HepG2 (cell line): ENCODE results near the gene PDGFD. TPM values are rescaled to one million over a fixed set of nuclear protein-coding genes. Genes with fewer than 3 reads are reported as not detected.

ENCODE experiments used
- ATAC-seq: fragments of 200-7000 bp; cut with Tn5 transposase; 3 replicates; pipeline ENCODE4 v1.9.1; 2020; ENCODE audit warnings: mild to moderate bottlenecking, moderate library complexity
- BruUV-seq: library from RNA; stranded (reverse); fragments of 400-500 nt; replicated peaks from 2 replicates; lab custom pipeline; 2021; lab: Mats Ljungman, UMichigan
- CTCF ChIA-PET: fragments of 300-600 bp; formaldehyde crosslinking; extraction: SDS; loops from one replicate; lab custom pipeline; 2021; ENCODE audit warnings: low total read pairs, inconsistent platforms, low intra/inter-chr PET ratio; lab: Yijun Ruan, JAX
- POLR2A ChIA-PET: fragments of 350-600 bp; sonication (Branson Sonifier 250); formaldehyde crosslinking; loops from one replicate; lab custom pipeline; 2020; ENCODE audit warnings: antibody characterized with exemption, inconsistent platforms; lab: Yijun Ruan, JAX
- DNase-seq: peaks from one replicate; pipeline ENCODE4 v3.0.0-alpha.2; 2015; ENCODE audit warnings: low spot score
- FAIRE-seq: peaks from 3 replicates; lab custom pipeline; 2011; peaks lifted over from hg19 to GRCh38; lab: Jason Lieb, UNC
- H2AFZ ChIP-seq: one replicate; pipeline ENCODE4 v1.6.1; 2011; ENCODE audit warnings: low read length, inconsistent platforms
- H3K27ac ChIP-seq: fragments of 300-600 bp; 3 replicates; pipeline ENCODE4 v1.8.0; 2011; ENCODE audit warnings: mixed run types, mild to moderate bottlenecking, mixed read lengths, low read length, inconsistent platforms; ENCODE audit not compliant: insufficient read depth; ENCODE audit errors: extremely low read length
- H3K27me3 ChIP-seq, 2 experiments: fragments of 200-600 bp in 1 of 2; 2 replicates in 1 of 2; 3 replicates in 1 of 2; pipeline versions ENCODE4 v1.6.0 to v1.8.0; 2011; ENCODE audit warnings: low read length in 2 of 2, mild to moderate bottlenecking in 2 of 2, moderate library complexity in 2 of 2, inconsistent platforms in 1 of 2; ENCODE audit not compliant: insufficient read depth in 2 of 2, control insufficient read depth in 1 of 2
- H3K36me3 ChIP-seq, 2 experiments: fragments of 200-600 bp in 1 of 2; replicated peaks in 1 of 2; 2 replicates in 1 of 2; 3 replicates in 1 of 2; pipeline versions ENCODE4 v1.5.1 to v1.8.0; 2011; ENCODE audit warnings: low read length in 2 of 2, inconsistent platforms in 1 of 2; ENCODE audit not compliant: insufficient read depth in 2 of 2, control insufficient read depth in 1 of 2
- H3K4me1 ChIP-seq: 2 replicates; pipeline ENCODE4 v1.5.1; 2012; ENCODE audit warnings: low read length, inconsistent platforms; ENCODE audit not compliant: insufficient read depth
- H3K4me2 ChIP-seq: 2 replicates; pipeline ENCODE4 v1.6.0; 2011; ENCODE audit warnings: low read depth, low read length, inconsistent platforms
- H3K4me3 ChIP-seq, 3 experiments: fragments of 200-600 bp in 1 of 3; sonication (generic), shearing (Covaris generic) in 1 of 3; replicated peaks in 1 of 3; 2 replicates each; pipeline ENCODE4 v1.5.1; 2011 to 2016; ENCODE audit warnings: low read length in 3 of 3, inconsistent platforms in 2 of 3, low read depth in 2 of 3, mild to moderate bottlenecking in 2 of 3, control low read depth in 1 of 3, mixed read lengths in 1 of 3; ENCODE audit not compliant: insufficient read depth in 1 of 3
- H3K79me2 ChIP-seq: one replicate; pipeline ENCODE4 v1.6.1; 2011; ENCODE audit warnings: low read length, inconsistent platforms; ENCODE audit not compliant: insufficient read depth
- H3K9ac ChIP-seq: 2 replicates; pipeline ENCODE4 v1.6.0; 2011; ENCODE audit warnings: mild to moderate bottlenecking, low read depth, low read length, inconsistent platforms; ENCODE audit not compliant: insufficient read depth
- H3K9me3 ChIP-seq: 2 replicates; pipeline ENCODE4 v1.5.1; 2012; ENCODE audit warnings: mild to moderate bottlenecking, low read length
- H4K20me1 ChIP-seq: 2 replicates; pipeline ENCODE4 v1.6.0; 2011; ENCODE audit warnings: inconsistent platforms, mild to moderate bottlenecking, low read length, moderate library complexity; ENCODE audit not compliant: insufficient read depth
- IRF9 ChIP-seq: sonication (generic); formaldehyde crosslinking; IDR thresholded peaks from 2 replicates; pipeline ENCODE4 v1.8.0; 2022; ENCODE audit warnings: missing genetic modification reagents, mild to moderate bottlenecking, borderline replicate concordance
- TRIM22 ChIP-seq: fragments of 450-650 bp; IDR thresholded peaks from 2 replicates; pipeline ENCODE4 v1.6.1; 2017
- WGBS: methylation state at CpG from one replicate; pipeline ENCODE4 v1.1.6; 2017; ENCODE audit warnings: low lambda C conversion rate; 5-methylcytosine and 5-hydroxymethylcytosine counted together
- in situ Hi-C: cut with HindIII; loops from 2 replicates; pipeline ENCODE4 v1.10.0; 2017; ENCODE audit warnings: low pct_unique_long_range_greater_than_20kb; ENCODE audit not compliant: extremely low pct_ligation_motif_present
- intact Hi-C: fragments of 100-400 bp; cut with micrococcal nuclease; formaldehyde crosslinking; loops from one replicate; pipeline ENCODE4 v1.10.0; 2022; ENCODE audit not compliant: unreplicated experiment
- polyA plus RNA-seq, 8 experiments: library from polyadenylated mRNA; depleted of rRNA in 3 of 8; stranded (reverse) in 7 of 8; unstranded in 1 of 8; fragments of >200 nt; fragmentation: Illumina TruSeq in 4 of 8; extraction: Trizol in 4 of 8; gene quantifications; 2 replicates each; pipeline versions ENCODE4 v1.2.1 to v1.2.3, GENCODE V29; 2011 to 2016; ENCODE audit warnings: low read depth in 4 of 8, missing spikeins in 1 of 8, mixed read lengths in 1 of 8; ENCODE audit not compliant: insufficient read depth in 1 of 8
- total RNA-seq, 5 experiments: library from RNA; depleted of rRNA; stranded (reverse); fragments of >200 nt; fragmentation: Illumina TruSeq; extraction: Trizol; gene quantifications; 2 replicates each; pipeline ENCODE4 v1.2.3, GENCODE V29; 2016; ENCODE audit warnings: low read depth in 1 of 5
- TF ChIP-seq, protein P1 (sequence below): sonication (generic); formaldehyde crosslinking; IDR thresholded peaks from 2 replicates; pipeline ENCODE4 v1.4.0; 2020; ENCODE audit warnings: mild to moderate bottlenecking, missing genetic modification reagents

The PDGFD gene
- total and polyA plus RNA-seq, 2 of the 13 experiments (the other 11 are each of a cell fraction or from before 2014, with no cell fraction given): 0.09 to 0.29 TPM

- POLR2A ChIA-PET: no interaction called here
Observed at GRCh38 chr11:104060820-104061219, 103.1 kb downstream of the PDGFD start.

More at GRCh38 chr11:104060820-104061219, 103.1 kb downstream of the PDGFD start:
- H3K4me2 ChIP-seq: no peak overlapping the region
- TF ChIP-seq, protein P1, sequence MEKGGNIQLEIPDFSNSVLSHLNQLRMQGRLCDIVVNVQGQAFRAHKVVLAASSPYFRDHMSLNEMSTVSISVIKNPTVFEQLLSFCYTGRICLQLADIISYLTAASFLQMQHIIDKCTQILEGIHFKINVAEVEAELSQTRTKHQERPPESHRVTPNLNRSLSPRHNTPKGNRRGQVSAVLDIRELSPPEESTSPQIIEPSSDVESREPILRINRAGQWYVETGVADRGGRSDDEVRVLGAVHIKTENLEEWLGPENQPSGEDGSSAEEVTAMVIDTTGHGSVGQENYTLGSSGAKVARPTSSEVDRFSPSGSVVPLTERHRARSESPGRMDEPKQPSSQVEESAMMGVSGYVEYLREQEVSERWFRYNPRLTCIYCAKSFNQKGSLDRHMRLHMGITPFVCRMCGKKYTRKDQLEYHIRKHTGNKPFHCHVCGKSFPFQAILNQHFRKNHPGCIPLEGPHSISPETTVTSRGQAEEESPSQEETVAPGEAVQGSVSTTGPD: no peak
- TF ChIP-seq TRIM22: no peak
- no peak for TF ChIP-seq IRF9 (CRISPR knock-in tag)
- H3K9me3 ChIP-seq: no peaks in the 10 kb centered on the region
- no peak overlapping the region for H3K9ac ChIP-seq
- H2AFZ ChIP-seq: no peak overlapping the region
- in situ Hi-C loops (no loop called here), intact Hi-C loops (no loop called here)
- FAIRE-seq (no peak), ATAC-seq (no peak), DNase-seq (no peak)
- no peak overlapping the region for H3K27ac ChIP-seq
- no peaks in the 10 kb centered on the region for H3K4me1 ChIP-seq
- no peaks in the 10 kb centered on the region for H4K20me1 ChIP-seq
- H3K27me3 ChIP-seq: no peaks in the 10 kb centered on the region
- H3K4me3 ChIP-seq: no peak overlapping the region
- CTCF ChIA-PET: no interaction called here
- WGBS: 39% methylated on average over 1 of the region's 1 CpG
- no TSS peak for BruUV-seq
- no peaks in the 10 kb centered on the region for H3K36me3 ChIP-seq
- no peaks in the 10 kb centered on the region for H3K79me2 ChIP-seq
